HG02798 (cell line): ENCODE results near the gene NSUN4.
"Not testable (repeated sequence)": the region's sequence is repeated elsewhere in the genome, so short reads cannot be mapped to it uniquely, and the experiment has no call there.

Experiments used
- ATAC-seq: cut with Tn5 transposase; IDR thresholded peaks from one replicate; pipeline ENCODE4 v1.9.1; 2021; ENCODE audit warnings: mild to moderate bottlenecking; ENCODE audit not compliant: unreplicated experiment, poor library complexity

The NSUN4 gene

GRCh38 chr1:46340404-46341221 is at the start of gene NSUN4:
NSUN4 (plus strand) TSS chr1:46340807; CDS start chr1:46340827, 20 bp downstream.
- ATAC-seq: peak; percentile 82

- no peak for ATAC-seq
Measured at GRCh38 chr1:46295306-46295705, 45.3 kb upstream of the NSUN4 start.

GRCh38 chr1:46298387-46298786 is 42.2 kb upstream of the NSUN4 start:
- ATAC-seq: no peak

- no peak for ATAC-seq
Measured at GRCh38 chr1:46300673-46301405, 39.8 kb upstream of the NSUN4 start.

GRCh38 chr1:46301406-46301807 is 39.2 kb upstream of the NSUN4 start:
- no peak for ATAC-seq

GRCh38 chr1:46301808-46302640 is 38.6 kb upstream of the NSUN4 start:
- ATAC-seq: peak; percentile 32

GRCh38 chr1:46302641-46303037 is 38.0 kb upstream of the NSUN4 start:
- ATAC-seq: peak; percentile 5

GRCh38 chr1:46303038-46303871 is 37.4 kb upstream of the NSUN4 start, which contains the start of the genes LRRC41 and UQCRH:
LRRC41 (minus strand) TSS chr1:46303616; CDS start chr1:46303322, 294 bp downstream.
UQCRH (plus strand) TSS chr1:46303698; CDS start chr1:46303767, 69 bp downstream.
- ATAC-seq: peak; percentile 84

GRCh38 chr1:46303872-46304326 is 36.7 kb upstream of the NSUN4 start:
- ATAC-seq: no peak

GRCh38 chr1:46306159-46306530 is 34.5 kb upstream of the NSUN4 start:
- no peak for ATAC-seq

GRCh38 chr1:46309401-46310159 is 31.0 kb upstream of the NSUN4 start:
- no peak for ATAC-seq

GRCh38 chr1:46310321-46310720 is 30.3 kb upstream of the NSUN4 start:
- no peak for ATAC-seq

- no peak for ATAC-seq
Measured at GRCh38 chr1:46315669-46316403, 24.8 kb upstream of the NSUN4 start.

- ATAC-seq: no peak
Measured at GRCh38 chr1:46317323-46317722, 23.3 kb upstream of the NSUN4 start.

GRCh38 chr1:46319301-46319700 is 21.3 kb upstream of the NSUN4 start:
- not testable (repeated sequence) for ATAC-seq

GRCh38 chr1:46319960-46320914 is 20.4 kb upstream of the NSUN4 start:
- ATAC-seq: not testable (repeated sequence)

- ATAC-seq: not testable (repeated sequence)
Measured at GRCh38 chr1:46322191-46322590, 18.4 kb upstream of the NSUN4 start.
